GM21423 (cell line): ENCODE measurements around the gene SLC66A2.
"Not testable (repeated sequence)": the region's sequence is repeated elsewhere in the genome, so short reads cannot be mapped to it uniquely, and the experiment has no call there.

Experiments
- ATAC-seq: cut with Tn5 transposase; IDR thresholded peaks from one replicate; pipeline ENCODE4 v1.9.1; 2021; ENCODE audit warnings: mild to moderate bottlenecking, moderate library complexity; ENCODE audit not compliant: unreplicated experiment

Gene SLC66A2

DNA sequence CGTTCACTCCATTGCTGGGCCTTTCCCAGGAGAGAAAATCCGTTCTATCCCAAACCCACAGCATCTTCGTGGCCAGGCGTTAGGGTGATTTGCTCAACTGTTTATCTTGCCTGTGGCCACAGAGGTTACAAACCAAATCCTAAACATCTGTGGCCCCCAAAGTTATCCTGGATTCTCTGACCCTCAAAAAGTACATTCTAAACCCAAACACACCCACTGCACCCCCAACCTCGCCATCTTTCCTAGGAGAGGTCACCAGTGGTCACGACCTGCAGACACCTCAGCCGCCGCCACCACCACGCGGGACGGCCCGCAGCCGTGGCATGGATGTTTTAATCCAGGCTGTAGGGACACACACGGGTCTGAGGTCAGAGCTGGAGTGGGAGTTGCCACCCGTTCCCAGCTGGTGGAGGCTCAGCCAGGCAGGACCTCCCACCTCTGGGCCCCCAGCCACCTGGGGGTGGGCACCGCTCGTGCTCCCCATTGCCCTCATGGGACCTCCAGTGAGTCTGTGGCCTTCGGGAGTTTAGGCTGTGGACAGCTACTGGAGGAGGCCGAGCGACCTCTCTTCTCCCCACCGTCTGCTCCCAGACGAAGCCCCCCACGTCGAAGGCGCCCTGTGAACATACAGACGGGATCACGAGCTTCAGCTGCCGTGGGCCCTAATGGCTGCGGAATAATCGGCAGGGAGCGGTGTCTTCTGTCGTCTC lies 81.7 kb downstream of the SLC66A2 start:
- no peak for ATAC-seq

DNA sequence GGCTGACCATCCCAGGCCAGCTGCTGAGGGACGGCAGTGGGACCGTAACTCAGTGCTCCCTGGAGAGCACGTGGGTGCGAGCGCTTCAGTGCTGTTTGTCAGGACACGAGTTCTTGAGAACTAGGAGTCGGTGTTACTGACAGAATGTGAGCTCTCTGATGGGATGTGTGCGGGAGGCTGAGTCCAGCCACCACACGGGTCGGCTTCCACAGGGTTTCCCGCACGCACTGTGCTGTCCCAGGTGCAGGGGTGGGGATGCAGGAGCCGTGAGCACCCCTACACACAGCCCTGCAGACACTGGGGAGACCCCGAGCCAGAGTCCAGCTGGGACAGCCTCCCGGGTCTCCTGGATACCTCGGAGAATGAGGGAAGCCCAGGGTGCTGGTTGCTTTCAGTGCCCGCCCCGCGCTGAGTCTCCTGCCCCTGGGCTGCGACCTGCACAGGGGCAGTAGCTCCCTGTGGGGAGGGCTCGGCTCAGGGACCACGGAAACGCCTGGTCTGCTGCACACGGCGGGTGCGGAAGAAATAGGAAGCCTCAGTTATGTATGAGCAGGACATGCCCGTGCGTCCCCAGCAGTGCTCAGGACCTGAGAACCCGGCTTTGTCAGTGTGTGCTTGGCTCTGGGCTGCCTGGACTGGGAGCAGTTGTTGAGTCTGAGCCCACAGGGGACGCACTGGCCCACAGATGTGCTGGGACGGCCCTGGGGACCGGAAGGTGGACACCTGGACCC lies 82.5 kb downstream of the SLC66A2 start:
- no peak for ATAC-seq

DNA sequence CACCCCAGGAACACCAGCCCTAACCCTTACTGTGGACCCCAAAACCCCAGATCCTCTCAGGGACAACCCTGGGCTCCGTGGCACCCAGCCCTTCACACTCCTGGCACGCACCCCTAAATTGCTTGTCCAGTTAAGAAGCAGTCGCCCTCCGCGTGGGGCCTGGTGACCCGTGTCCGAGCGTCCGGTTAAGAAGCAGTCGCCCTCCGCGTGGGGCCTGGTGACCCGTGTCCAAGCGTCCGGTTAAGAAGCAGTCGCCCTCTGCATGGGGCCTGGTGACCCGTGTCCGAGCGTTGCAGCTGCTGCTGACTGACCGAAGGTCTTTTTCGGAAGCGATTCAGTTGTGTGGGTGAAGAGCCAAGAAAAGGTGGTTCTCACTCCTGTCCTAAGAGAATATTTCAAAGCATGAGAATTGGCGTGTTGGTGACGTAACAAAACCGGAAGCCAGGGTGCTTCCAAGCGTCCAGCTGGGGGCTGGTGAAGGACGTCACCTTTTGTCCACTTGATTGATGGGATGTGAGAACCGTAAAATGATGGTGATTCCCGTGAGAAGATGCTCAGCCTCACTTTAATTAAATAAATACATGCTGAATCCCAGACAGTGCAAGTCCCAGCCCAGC lies 83.2 kb downstream of the SLC66A2 start:
- no peak for ATAC-seq

- no peak for ATAC-seq
Measured at GRCh38 chr18:79867666-79868065, 83.8 kb downstream of the SLC66A2 start.

DNA sequence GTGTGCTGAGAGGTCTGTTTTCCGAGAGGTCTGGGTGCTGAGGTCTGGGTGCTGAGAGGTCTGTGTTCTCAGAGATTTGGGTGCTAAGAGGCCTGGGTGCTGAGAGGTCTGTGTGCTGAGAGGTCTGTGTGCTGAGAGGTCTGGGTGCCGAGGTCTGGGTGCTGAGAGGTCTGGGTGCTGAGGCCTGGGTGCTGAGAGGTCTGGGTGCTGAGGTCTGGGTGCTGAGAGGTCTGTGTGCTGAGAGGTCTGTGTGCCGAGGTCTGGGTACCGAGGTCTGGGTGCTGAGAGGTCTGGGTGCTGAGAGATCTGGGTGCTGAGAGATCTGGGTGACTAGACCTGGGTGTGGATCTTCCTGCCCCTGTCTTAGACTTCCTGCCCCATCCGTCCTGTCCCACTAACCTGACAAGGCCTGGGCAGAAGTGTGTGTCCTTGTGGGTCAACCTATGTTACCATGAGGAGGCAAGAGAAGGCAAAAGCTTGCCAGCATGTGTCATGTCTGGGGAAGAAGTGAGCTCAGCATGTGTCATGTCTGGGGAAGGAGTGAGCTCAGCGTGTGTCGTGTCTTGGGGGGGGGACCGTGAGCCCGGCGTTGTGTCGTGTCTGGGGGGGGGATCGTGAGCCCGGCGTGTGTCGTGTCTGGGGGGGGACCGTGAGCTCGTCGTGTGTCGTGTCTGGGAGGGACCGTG lies 84.4 kb downstream of the SLC66A2 start:
- no peak for ATAC-seq

- ATAC-seq = not testable (repeated sequence)
Measured at GRCh38 chr18:79865951-79866350, 85.5 kb downstream of the SLC66A2 start.

- not testable (repeated sequence) for ATAC-seq
Measured at GRCh38 chr18:79864955-79865354, 86.5 kb downstream of the SLC66A2 start.

- ATAC-seq = no peak
Measured at GRCh38 chr18:79864006-79864725, 87.3 kb downstream of the SLC66A2 start.

- no peak for ATAC-seq
Measured at GRCh38 chr18:79863161-79864005, 88.1 kb downstream of the SLC66A2 start.

GRCh38 chr18:79862562-79862961 lies 88.9 kb downstream of the SLC66A2 start:
- no peak for ATAC-seq

GRCh38 chr18:79861687-79862086 lies 89.8 kb downstream of the SLC66A2 start:
- ATAC-seq = no peak

GRCh38 chr18:79859314-79859713 lies 92.1 kb downstream of the SLC66A2 start:
- no peak for ATAC-seq

DNA sequence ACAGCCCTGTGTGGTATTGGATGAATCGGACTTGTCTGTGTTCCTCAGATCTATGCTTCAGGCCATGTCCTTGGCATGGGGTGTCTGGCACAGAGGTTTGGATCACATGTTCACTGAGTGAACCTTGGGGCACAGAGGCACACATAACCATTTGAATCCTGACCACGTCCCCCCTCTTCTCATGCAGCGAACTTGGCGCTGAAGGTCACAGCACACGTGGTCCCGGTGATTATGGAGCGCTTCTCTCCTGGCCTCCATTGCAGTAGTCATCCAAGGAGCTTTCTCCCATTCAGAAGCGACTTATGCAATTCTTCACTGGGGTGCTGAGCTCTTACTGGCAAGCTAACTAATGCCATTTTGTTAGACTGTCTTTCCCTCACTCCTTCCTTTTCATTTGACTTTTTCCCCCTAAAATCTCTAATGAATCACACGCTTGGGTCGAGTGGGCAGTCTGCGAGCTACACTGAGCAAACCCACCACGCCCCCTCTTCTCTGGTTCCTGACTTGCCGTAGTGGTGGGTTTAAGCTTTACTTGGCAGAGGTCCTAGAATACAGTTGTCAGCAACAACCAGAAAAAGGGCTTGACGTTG lies 94.3 kb downstream of the SLC66A2 start:
- ATAC-seq = no peak

DNA sequence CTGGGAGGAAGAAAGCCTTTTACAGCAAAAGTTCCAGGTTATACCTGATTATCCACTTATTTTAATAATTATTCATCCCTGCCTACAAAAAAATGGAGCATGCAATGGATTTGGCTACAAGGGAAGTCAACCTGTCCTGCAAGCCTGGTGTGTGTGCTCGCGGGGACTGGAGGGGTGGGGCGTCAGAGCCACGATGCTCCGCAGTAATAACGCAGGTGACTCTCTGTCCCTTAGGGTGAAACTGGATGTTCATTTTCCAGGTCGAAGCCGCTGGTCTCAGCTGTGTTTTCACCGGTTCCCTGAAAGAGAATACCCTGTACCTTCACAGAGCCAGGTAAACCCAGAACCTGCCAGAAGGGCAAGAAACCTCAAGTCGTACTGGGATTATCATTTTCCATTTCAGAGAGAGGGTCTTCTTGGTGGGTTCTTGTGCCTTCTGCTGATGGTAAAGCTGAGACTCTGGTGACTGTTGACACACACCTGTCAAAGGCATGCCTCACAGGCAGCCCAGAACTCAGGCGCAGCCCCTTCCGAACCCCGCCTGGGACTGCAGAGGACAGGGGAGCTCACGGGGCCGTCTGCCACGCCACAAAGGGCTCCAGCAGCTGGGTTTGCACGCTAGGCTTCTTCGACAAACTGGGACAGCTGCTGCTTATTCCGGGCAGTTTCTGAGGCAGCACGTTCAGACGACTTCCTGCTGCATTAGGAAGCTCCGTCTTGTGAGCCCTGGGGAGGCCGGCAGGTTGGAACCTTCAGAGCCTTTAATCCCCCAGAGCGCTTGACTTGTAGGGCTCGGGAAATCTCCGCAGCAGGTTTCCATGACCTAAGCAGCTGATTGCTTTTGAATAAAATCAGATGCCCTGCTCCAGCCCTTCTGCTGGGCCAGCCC lies 95.1 kb downstream of the SLC66A2 start:
- ATAC-seq = peak; percentile 47

GRCh38 chr18:79855147-79855933 lies 96.1 kb downstream of the SLC66A2 start:
- peak; percentile 84 for ATAC-seq

DNA sequence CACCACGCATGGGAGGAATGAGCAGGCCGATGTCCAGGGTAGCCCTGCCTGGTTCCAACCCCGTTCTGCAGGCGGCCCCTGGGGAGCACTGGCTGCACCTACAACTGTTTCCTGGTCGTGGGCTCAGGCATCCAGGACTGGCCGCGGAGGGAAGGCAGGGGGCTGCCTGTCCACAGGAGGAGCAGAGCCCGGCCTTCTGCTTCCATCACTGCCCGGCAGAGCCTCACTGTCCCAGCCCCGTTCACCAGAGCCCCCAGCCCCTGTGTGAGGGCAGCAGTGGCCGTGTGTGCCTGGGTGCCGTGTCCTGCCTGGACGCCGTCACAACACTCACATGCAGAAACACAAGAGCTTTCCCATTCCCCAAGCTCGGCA lies 97.5 kb downstream of the SLC66A2 start:
- no peak for ATAC-seq

- ATAC-seq = no peak
Measured at GRCh38 chr18:79853303-79853992, 98.0 kb downstream of the SLC66A2 start.
